HG03060 (cell line): ENCODE results near the gene ATP1B1.
"Not testable (repeated sequence)": the region's sequence is repeated elsewhere in the genome, so short reads cannot be mapped to it uniquely, and the experiment has no call there.

Experiments
- ATAC-seq: cut with Tn5 transposase; IDR thresholded peaks from one replicate; pipeline ENCODE4 v1.9.1; 2021; ENCODE audit warnings: low read depth, moderate number of reproducible peaks; ENCODE audit not compliant: unreplicated experiment

ATP1B1 gene

GRCh38 chr1:169113613-169114119 lies 7.2 kb downstream of the ATP1B1 start:
- no peak for ATAC-seq

- no peak for ATAC-seq
These were observed 9.5 kb downstream of the ATP1B1 start for GRCh38 chr1:169115891-169116585.

- no peak for ATAC-seq
These were observed 10.5 kb downstream of the ATP1B1 start for GRCh38 chr1:169117014-169117413.

DNA sequence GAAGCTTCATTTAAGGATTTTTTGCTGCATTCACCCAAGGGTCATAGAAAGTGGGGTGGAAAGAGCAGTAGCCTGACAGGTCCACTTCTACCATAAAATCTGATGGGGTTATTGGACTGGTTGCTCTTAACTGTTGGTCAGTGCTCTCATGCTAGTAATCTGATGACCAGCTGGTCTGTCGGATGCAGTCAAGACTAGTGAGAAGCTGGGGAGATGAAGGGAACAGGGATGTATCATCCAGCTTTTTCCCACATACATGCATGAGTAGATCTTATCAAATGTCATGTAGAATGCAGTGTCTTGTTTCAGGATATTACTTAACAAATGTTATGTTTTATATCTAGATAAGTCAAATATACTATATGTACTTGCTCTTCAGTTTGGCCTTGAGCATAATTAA lies 11.1 kb downstream of the ATP1B1 start:
- ATAC-seq = no peak

DNA sequence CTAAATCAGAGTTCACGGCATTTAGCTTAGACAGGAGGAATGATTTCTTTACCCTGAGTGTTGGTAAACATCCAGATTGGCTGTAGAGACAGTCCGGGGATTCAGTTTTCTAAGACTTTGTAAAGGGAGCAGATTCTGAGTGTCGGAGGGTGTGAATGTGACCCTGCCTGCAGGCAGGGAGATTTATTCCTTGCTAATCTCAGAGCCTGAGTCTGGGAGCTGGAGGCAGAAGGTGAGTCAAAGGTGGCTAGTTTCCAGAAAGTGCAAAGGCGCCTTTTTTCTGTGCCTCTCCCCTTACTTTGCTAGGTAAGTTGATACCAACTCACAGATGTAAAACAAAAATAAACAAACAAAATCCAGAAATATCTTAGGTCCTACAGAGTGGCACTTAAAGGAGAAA lies 11.7 kb downstream of the ATP1B1 start:
- no peak for ATAC-seq

- no peak for ATAC-seq
These were observed 12.9 kb downstream of the ATP1B1 start for GRCh38 chr1:169119405-169119804.

DNA sequence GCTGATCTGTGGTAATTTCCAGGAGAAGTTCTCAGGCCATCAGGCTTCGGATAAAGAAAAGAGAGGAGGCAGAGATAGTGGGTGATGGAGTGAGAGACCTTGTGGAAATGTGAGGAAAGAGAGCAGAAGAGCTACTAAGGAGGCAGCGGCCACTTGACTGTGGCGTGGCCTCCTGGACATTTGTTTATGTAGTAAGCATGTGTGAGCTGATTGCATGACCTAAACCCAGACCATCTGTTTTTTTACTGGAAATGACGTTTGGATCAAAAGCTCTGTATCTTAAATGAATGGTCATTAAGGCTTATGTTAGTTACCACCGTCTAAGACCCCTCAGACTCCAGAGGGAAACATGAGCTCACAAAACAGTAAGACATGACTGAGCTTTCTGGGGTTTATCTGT lies 13.6 kb downstream of the ATP1B1 start:
- ATAC-seq = no peak

DNA sequence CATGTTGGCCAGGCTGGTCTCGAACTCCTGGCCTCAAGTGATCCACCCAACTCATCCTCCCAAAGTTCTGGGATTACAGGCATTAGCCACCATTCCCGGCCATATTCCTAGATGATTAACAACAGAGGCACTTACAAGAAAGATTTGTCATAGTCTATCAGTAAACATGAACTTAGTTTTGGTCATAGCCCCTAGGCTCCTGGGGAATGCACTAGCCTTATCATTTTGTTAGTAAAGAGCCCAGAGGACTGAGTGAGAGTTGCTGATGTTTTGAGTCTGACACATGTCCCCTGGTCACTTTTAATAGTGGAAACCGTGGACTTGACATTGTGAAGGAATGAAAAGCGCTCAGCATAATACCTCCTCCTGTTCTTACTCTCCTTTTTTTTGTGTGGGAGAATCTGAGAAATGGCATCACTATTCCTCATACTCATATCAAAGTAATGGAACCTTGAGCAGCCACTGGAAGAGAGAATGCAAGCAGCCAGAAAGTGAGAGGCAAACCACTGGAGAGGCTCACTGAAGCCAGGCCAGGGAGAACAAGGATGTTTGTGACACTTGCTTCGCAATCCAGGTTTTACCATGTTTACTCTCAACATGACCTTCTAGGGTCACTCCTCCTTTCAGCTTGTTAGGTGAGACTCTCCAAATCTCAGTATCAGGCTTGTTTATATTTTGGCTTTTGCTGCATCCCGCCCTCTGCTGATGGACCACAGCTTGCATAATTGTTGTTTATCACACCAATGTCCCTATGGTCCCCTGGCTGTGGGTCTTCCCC lies 14.8 kb downstream of the ATP1B1 start:
- no peak for ATAC-seq

GRCh38 chr1:169122976-169123375 lies 16.5 kb downstream of the ATP1B1 start:
- ATAC-seq = peak; percentile 74

DNA sequence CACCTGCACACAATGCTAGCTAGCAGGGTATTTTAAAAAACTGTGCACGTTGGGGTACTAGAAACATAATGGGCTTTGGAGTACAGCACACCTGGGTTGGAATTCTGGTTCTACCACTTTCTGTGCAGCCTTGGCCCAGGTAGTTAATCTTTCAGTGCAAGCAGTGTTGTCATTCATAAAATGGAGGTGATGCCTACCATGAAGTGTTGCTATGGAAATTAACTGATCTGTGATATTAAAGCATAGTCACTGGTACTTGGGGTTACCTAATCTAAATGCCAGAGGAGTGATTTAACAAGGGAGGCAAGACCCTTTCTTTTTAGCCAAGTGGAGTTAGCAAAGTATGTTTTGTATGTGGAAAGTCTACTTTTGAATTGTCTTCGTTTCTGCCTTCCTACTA lies 18.0 kb downstream of the ATP1B1 start:
- no peak for ATAC-seq

GRCh38 chr1:169125597-169125996 lies 19.1 kb downstream of the ATP1B1 start:
- ATAC-seq = not testable (repeated sequence)

GRCh38 chr1:169126335-169126734 lies 19.8 kb downstream of the ATP1B1 start:
- ATAC-seq = no peak

DNA sequence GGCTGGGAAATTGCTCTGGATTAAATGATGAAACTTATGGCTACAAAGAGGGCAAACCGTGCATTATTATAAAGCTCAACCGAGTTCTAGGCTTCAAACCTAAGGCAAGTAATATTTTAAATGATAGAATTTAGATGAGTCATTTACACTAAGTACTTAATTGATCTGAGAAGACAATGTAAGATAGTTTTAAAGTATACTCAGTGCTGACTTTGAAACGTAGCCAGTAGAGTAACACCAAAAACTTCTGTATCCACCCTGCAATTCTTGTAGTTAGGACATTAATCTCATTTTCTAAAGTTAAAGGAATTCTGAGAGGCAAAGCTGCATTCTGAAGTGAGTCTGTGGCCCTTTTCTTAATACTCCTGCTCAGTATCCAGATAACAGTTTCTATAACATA lies 20.8 kb downstream of the ATP1B1 start:
- no peak for ATAC-seq

DNA sequence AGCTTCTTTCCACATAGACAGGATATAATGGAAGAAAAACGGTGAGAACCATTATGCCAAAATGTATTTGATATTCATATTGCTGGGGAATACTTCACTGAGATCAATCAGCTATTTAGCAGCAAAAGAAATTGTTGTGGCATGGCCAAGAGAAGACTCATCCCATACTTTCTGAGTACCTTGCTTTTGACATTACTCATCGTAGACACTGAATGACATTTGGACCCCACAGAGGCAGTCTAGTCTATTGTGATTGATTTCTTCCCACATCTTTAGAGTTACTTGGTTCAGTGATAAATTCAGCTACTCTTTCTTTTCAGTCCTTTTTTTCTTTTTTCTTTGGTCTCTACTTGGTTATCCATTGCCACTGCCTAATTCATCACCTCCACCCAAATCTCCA lies 22.1 kb downstream of the ATP1B1 start:
- ATAC-seq = no peak

DNA sequence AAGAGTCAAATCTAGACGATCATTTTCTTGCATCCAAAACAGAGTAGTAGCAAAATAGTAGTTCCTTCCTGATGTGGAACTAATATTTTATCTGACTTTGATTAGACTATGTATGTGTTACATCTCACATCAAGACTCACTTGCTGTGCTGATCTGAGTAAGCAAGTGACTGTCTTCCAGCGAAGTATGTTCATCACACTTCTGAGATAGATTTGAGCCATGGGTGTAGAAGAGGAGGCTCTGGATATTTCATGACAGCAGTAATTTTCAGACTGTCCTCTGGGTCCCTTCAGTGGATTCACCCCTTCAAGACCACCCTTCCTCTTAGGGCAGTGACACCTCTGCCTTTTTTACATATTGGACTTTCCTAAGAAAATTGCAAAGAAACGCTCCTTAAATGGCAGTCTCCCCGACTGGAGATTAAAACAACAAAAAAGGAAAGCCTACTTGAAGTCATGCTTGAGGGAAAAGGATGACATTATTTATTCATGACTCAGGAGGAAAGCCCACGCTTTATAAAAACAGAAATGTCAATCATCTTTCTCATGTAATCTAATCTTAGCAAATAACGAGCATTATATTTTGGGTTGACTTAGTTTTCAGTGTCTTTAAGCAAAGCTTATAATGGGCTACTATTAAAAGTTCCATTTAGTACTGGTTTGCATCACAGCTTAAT lies 22.8 kb downstream of the ATP1B1 start:
- ATAC-seq = no peak

DNA sequence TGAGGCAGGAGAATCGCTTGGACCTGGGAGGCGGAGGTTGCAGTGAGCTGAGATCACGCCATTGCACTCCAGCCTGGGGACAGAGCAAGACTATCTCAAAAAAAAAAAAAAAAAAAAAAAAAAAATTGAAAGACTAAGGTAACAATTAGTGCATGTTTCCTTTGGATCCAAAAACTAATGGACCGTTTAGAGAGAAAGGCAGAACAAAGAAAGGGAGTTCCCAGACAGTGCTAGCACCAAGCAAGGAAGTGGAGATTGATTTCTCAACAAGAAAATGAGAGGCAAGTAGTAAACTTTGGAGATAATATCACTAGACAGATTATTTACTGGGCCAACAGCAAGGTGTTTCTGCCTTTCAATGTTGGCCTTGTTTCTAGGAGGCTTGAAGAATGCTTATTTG lies 24.2 kb downstream of the ATP1B1 start:
- ATAC-seq = no peak

DNA sequence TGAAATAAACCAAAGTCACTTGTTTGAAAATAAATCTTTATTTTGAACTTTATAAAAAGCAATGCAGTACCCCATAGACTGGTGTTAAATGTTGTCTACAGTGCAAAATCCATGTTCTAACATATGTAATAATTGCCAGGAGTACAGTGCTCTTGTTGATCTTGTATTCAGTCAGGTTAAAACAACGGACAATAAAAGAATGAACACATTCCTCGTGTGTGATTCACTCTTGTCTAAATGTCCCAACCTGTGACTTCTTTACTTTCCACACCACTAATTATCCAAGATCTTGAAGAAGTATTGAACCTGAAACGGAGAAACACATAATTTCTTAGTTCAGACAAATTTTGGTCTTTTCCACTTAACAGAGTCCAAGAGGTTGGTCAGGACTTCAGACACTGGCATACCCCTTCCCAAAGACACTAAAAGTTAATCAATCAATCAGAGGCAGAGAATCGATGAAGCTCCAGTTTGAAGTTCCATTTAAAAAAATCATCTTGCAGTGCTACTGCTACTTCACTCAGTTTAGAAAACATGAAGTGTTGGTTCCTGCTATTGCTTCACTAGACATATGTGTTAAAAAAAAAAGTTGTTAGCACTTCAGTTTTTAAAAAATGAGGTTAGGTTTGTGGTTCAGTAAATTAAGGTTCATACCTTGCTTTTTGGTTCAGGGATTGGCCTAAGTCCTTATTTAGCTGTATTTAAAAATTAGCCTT lies 26.2 kb downstream of the ATP1B1 start:
- ATAC-seq = no peak

DNA sequence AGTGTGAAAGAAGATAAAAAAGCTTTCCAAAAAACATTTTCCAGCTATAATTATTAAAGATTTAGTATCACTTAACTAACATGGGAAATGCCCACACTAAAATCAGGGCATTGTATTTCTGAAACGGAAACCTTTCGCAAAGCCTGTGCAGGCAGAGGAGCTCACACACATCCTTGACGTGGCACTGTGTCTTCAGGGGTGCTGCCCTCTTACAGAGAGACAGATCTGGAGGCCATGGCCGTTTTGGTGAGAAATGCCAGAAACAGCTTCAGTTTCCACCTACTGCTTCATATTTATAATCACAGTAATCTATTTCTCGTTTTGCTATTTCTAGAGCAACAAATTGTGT lies 26.7 kb downstream of the ATP1B1 start:
- ATAC-seq = no peak

- no peak for ATAC-seq
These were observed 27.5 kb downstream of the ATP1B1 start for GRCh38 chr1:169133801-169134502.

DNA sequence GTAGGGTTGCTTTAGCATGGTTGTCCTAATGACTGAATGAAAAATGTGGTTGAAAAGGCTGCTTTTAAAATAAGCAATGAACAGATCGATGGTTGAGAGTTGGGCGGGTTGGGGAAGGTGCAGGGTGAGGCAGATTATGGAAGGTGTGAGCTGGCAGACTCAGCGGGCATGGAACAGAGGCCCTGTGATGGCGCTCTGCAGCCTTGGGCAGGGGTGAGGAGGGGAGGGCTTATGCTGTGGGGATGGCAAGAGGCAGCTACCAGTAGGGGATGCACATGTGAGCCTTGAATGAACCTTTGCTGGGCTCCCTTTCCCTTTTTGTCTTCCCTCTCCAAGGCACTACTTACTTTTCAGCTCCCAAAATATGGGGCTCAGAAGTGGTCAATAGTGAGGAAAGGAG lies 30.9 kb downstream of the ATP1B1 start:
- no peak for ATAC-seq
